ENCODE measurements around the gene SLC23A2.
"Not testable (repeated sequence)": the region's sequence is repeated elsewhere in the genome, so short reads cannot be mapped to it uniquely, and the experiment has no call there.

The SLC23A2 gene

GRCh38 chr20:4924032-4924431 lies 77.3 kb downstream of the SLC23A2 start:
- Mint-ChIP-seq H3K9me3 (no peaks in the 10 kb centered on the region), H3K4me1 (peaks cover 40% of the 10 kb centered on the region), H3K4me3 (no peak overlapping the region), H3K36me3 (ENCODE audit: low read depth) (no peaks in the 10 kb centered on the region), H3K27me3 (ENCODE audit: low read depth) (no peaks in the 10 kb centered on the region), H3K27ac (peak overlapping the region in 2 of 3 experiments; percentile 61 to 67)
- no peak for TF ChIP-seq CTCF (IDR thresholded peaks at IDR 0.05; ENCODE audit: unreplicated experiment in 3 of 3)

GRCh38 chr20:4922186-4922585 lies 79.1 kb downstream of the SLC23A2 start:
- no peak for TF ChIP-seq CTCF (IDR thresholded peaks at IDR 0.05; ENCODE audit: unreplicated experiment in 3 of 3)
- Mint-ChIP-seq H3K4me1 (peaks cover 59% of the 10 kb centered on the region), H3K4me3 (no peak overlapping the region), H3K9me3 (no peaks in the 10 kb centered on the region), H3K27me3 (ENCODE audit: low read depth) (no peaks in the 10 kb centered on the region), H3K27ac (peak overlapping the region in 1 of 3 experiments; percentile 47), H3K36me3 (ENCODE audit: low read depth) (no peaks in the 10 kb centered on the region)

DNA sequence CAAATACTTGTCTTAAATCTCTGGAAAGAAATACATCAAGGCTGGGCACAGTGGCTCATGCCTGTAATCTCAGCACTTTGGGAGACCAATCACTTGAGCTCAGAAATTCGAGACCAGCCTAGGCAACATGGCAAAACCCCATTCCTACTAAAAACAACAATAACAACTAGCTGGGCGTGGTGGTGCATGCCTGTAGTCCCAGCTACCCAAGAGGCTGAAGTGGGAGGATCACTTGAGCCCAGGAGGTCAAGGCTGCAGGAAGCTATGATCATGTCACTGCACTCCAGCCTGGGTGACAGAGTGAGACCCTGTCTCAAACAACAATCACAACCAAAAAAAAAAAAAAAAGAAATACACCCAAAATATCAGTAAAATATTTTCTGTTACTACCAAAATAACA lies 80.0 kb downstream of the SLC23A2 start:
- H3K4me1 Mint-ChIP-seq: peaks cover 62% of the 10 kb centered on the region
- not testable (repeated sequence) for H3K4me3 Mint-ChIP-seq; H3K27me3 Mint-ChIP-seq (ENCODE audit: low read depth); H3K36me3 Mint-ChIP-seq (ENCODE audit: low read depth); H3K27ac Mint-ChIP-seq; H3K9me3 Mint-ChIP-seq

DNA sequence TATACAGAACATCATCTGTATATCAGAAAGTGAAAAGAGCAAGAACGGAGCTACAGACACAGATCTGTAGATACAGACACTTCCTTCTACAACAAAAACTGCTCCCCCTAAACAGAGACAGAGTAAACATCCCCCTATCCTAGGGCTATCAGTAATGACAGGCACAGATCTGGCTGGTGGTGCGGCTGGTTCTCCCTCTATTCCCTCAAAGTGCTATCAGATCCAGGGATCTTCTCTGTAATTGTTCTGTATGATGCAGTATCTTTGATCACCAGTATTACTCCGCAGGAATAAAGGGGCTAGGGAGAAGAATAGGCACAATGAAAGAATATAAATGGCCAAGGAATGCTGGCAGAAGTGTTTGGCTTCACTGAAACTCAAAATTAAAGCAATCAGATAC lies 80.7 kb downstream of the SLC23A2 start:
- Mint-ChIP-seq H3K27me3 (ENCODE audit: low read depth) (no peaks in the 10 kb centered on the region), H3K4me3 (no peak overlapping the region), H3K4me1 (peaks cover 61% of the 10 kb centered on the region), H3K9me3 (no peaks in the 10 kb centered on the region), H3K36me3 (ENCODE audit: low read depth) (no peaks in the 10 kb centered on the region), H3K27ac (peak overlapping the region in 1 of 3 experiments; percentile 5)
- TF ChIP-seq CTCF (IDR thresholded peaks at IDR 0.05; ENCODE audit: unreplicated experiment in 3 of 3): no peak

- H3K27me3 Mint-ChIP-seq (ENCODE audit: low read depth): no peaks in the 10 kb centered on the region
- H3K4me3 Mint-ChIP-seq: no peak overlapping the region
- no peak for TF ChIP-seq CTCF (IDR thresholded peaks at IDR 0.05; ENCODE audit: unreplicated experiment in 3 of 3)
- no peaks in the 10 kb centered on the region for H3K9me3 Mint-ChIP-seq
- H3K36me3 Mint-ChIP-seq (ENCODE audit: low read depth): no peaks in the 10 kb centered on the region
- H3K27ac Mint-ChIP-seq: no peak overlapping the region
- H3K4me1 Mint-ChIP-seq: peaks cover 55% of the 10 kb centered on the region
Measured at GRCh38 chr20:4920131-4920530, 81.2 kb downstream of the SLC23A2 start.

DNA sequence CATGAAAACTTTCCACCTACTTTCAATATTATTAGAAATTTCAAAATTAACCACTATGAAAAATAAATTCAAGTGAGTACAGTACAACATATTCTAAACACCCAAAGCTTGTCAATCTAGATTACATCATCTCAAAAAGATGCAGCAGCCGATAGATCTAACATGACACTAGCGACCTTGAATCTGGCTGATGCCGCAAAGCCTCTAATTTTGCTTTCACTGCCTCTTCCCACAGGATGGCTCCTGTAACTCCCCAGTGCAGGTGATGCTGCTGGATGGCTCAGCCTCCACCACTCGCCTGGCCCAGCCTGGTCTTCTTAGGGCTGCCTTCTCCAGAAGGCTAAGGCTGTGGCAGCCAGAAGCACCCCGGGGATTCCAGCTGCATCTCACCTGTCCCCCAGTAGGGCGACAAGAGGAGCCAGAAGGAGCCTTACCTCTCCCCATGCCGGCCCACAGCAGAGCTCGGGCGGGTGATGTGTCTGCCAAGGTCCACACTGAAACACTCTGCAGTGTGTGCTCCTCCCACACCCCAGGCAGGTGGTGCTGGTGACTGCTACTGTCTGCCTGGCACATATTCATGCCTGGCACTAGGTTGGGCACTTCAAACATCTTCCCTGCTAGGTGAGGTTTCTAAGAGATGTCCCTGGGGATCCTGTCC lies 82.1 kb downstream of the SLC23A2 start:
- no peaks in the 10 kb centered on the region for H3K27me3 Mint-ChIP-seq (ENCODE audit: low read depth)
- TF ChIP-seq CTCF (IDR thresholded peaks at IDR 0.05; ENCODE audit: unreplicated experiment in 3 of 3): no peak
- peak overlapping the region in 2 of 3 experiments; percentile 62 to 92 for H3K27ac Mint-ChIP-seq
- H3K9me3 Mint-ChIP-seq: no peaks in the 10 kb centered on the region
- no peaks in the 10 kb centered on the region for H3K36me3 Mint-ChIP-seq (ENCODE audit: low read depth)
- no peak overlapping the region for H3K4me3 Mint-ChIP-seq
- peaks cover 55% of the 10 kb centered on the region for H3K4me1 Mint-ChIP-seq
